ENCODE data around the gene PRDM5. TPM values are rescaled to one million over a fixed set of nuclear protein-coding genes. Genes with fewer than 3 reads are reported as not detected.

Gene PRDM5
- total and polyA plus RNA-seq, 9 donors, result 8.1 to 53.8 (median 36.3) TPM

GRCh38 chr4:120773641-120774040, 148.9 kb downstream of the PRDM5 start:
- intact Hi-C loops (cut with DNase I), result no loop called here
- Histone ChIP-seq H3K4me1 (ENCODE audit: insufficient read depth) (no peaks in the 10 kb centered on the region), H3K27me3 (no peaks in the 10 kb centered on the region), H3K27ac (no peak overlapping the region), H3K9me3 (no peaks in the 10 kb centered on the region), H3K4me3 (no peak overlapping the region), H3K36me3 (no peaks in the 10 kb centered on the region)
- WGBS, 3 donors, result 27 to 44% (median 32%) methylated on average over 1 of the region's 1 CpG
- no peak for DNase-seq
- TF ChIP-seq POLR2A (IDR thresholded peaks at IDR 0.05) (no peak), EP300 (IDR thresholded peaks at IDR 0.05) (no peak)
- TF ChIP-seq, protein P1, sequence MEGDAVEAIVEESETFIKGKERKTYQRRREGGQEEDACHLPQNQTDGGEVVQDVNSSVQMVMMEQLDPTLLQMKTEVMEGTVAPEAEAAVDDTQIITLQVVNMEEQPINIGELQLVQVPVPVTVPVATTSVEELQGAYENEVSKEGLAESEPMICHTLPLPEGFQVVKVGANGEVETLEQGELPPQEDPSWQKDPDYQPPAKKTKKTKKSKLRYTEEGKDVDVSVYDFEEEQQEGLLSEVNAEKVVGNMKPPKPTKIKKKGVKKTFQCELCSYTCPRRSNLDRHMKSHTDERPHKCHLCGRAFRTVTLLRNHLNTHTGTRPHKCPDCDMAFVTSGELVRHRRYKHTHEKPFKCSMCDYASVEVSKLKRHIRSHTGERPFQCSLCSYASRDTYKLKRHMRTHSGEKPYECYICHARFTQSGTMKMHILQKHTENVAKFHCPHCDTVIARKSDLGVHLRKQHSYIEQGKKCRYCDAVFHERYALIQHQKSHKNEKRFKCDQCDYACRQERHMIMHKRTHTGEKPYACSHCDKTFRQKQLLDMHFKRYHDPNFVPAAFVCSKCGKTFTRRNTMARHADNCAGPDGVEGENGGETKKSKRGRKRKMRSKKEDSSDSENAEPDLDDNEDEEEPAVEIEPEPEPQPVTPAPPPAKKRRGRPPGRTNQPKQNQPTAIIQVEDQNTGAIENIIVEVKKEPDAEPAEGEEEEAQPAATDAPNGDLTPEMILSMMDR (IDR thresholded peaks at IDR 0.05), result no peak

GRCh38 chr4:120771907-120772306, 150.6 kb downstream of the PRDM5 start:
- intact Hi-C loops (cut with DNase I), result no loop called here
- Histone ChIP-seq H3K27me3 (no peaks in the 10 kb centered on the region), H3K27ac (no peak overlapping the region), H3K36me3 (no peaks in the 10 kb centered on the region), H3K9me3 (no peaks in the 10 kb centered on the region), H3K4me3 (no peak overlapping the region), H3K4me1 (ENCODE audit: insufficient read depth) (no peaks in the 10 kb centered on the region)
- TF ChIP-seq, protein P1 (IDR thresholded peaks at IDR 0.05), result no peak
- TF ChIP-seq POLR2A (IDR thresholded peaks at IDR 0.05), result no peak
- WGBS, 3 donors, result 72 to 100% (median 97%) methylated on average over 2 of the region's 2 CpGs
- no peak for DNase-seq

- no peak overlapping the region for H3K27ac ChIP-seq
- no peaks in the 10 kb centered on the region for H3K9me3 ChIP-seq
- 93 to 97% (median 96%) methylated on average over 1 of the region's 1 CpG for WGBS, 3 donors
- no peaks in the 10 kb centered on the region for H3K36me3 ChIP-seq
- TF ChIP-seq, protein P1 (IDR thresholded peaks at IDR 0.05), result no peak
- TF ChIP-seq POLR2A (IDR thresholded peaks at IDR 0.05) (no peak), EP300 (IDR thresholded peaks at IDR 0.05) (no peak)
- intact Hi-C loops (cut with DNase I), result no loop called here
- H3K4me3 ChIP-seq, result no peak overlapping the region
- H3K4me1 ChIP-seq (ENCODE audit: insufficient read depth), result peaks cover 2% of the 10 kb centered on the region
- no peak for DNase-seq
- no peaks in the 10 kb centered on the region for H3K27me3 ChIP-seq
Measured at GRCh38 chr4:120770897-120771296, 151.6 kb downstream of the PRDM5 start.

DNA sequence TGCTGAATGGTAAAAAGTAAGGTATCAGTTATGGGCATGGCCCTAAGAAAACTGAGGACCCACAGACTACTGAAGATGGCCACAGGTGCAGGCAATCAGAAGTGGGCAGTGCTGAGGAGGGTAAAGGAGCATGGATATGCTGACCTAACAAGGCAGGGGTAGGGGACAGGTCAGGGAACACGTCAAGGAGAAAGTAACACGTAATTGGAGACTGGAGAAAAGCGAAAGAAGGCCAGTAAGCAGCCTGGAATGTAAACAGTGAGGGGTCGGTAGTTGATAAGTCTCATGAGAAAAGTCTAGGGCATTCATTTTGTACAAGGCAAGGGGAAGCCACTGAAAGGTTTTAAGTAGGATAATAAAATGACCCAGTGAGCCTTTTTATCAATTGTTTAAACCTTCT, 153.3 kb downstream of the PRDM5 start:
- Histone ChIP-seq H3K9me3 (no peaks in the 10 kb centered on the region), H3K27me3 (no peaks in the 10 kb centered on the region), H3K27ac (no peak overlapping the region), H3K4me1 (ENCODE audit: insufficient read depth) (peaks cover 3% of the 10 kb centered on the region), H3K4me3 (no peak overlapping the region), H3K36me3 (no peaks in the 10 kb centered on the region)
- TF ChIP-seq POLR2A (IDR thresholded peaks at IDR 0.05) (no peak), EP300 (IDR thresholded peaks at IDR 0.05) (no peak)
- TF ChIP-seq, protein P1 (IDR thresholded peaks at IDR 0.05), result no peak
- intact Hi-C loops (cut with DNase I), result no loop called here
- peak in 3 of 5 donors; percentile 26 to 39 (median 31) for DNase-seq
- 8 to 10% (median 9%) methylated on average over 4 of the region's 4 CpGs for WGBS, 3 donors
